HFF-Myc (cell line): ENCODE results near the gene COQ10B.
"Not testable (repeated sequence)": the region's sequence is repeated elsewhere in the genome, so short reads cannot be mapped to it uniquely, and the experiment has no call there.

Source experiments
- DNase-seq: peaks from one replicate; pipeline ENCODE4 v3.0.0-alpha.2; 2011; ENCODE audit warnings: low read depth; ENCODE audit errors: extremely low read depth
- H3K4me3 ChIP-seq: replicated peaks from 2 replicates; pipeline ENCODE4 v1.5.1; 2011; ENCODE audit warnings: low read depth, mild to moderate bottlenecking, control low read depth, low read length
- TF ChIP-seq, protein P1 (sequence below): IDR thresholded peaks from 2 replicates; pipeline ENCODE4 v1.5.1; 2012; ENCODE audit warnings: mild to moderate bottlenecking, low read depth, low read length, control low read depth; ENCODE audit errors: missing control alignments

COQ10B gene

DNA sequence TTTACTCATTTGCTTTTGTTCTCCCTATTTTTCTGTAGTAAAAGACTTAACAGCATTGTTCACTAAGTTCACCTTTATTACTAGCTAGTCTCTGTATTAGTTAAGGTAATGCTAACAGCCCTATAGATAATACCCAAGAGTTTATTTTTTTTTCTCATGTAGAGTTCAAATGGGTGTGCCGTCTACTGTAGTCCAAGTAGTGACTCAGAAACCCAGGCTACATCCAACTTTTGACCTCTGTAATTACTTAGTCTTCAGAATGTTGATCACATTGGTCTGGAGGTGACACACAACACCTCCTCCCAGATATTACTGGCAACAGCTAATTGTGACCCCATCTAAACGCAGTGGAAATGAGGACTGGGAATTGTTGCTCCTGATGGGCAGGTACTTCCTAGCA lies 7.7 kb downstream of the COQ10B start:
- no peak for DNase-seq
- TF ChIP-seq, protein P1, sequence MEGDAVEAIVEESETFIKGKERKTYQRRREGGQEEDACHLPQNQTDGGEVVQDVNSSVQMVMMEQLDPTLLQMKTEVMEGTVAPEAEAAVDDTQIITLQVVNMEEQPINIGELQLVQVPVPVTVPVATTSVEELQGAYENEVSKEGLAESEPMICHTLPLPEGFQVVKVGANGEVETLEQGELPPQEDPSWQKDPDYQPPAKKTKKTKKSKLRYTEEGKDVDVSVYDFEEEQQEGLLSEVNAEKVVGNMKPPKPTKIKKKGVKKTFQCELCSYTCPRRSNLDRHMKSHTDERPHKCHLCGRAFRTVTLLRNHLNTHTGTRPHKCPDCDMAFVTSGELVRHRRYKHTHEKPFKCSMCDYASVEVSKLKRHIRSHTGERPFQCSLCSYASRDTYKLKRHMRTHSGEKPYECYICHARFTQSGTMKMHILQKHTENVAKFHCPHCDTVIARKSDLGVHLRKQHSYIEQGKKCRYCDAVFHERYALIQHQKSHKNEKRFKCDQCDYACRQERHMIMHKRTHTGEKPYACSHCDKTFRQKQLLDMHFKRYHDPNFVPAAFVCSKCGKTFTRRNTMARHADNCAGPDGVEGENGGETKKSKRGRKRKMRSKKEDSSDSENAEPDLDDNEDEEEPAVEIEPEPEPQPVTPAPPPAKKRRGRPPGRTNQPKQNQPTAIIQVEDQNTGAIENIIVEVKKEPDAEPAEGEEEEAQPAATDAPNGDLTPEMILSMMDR, result no peak
- H3K4me3 ChIP-seq, result no peak overlapping the region

DNA sequence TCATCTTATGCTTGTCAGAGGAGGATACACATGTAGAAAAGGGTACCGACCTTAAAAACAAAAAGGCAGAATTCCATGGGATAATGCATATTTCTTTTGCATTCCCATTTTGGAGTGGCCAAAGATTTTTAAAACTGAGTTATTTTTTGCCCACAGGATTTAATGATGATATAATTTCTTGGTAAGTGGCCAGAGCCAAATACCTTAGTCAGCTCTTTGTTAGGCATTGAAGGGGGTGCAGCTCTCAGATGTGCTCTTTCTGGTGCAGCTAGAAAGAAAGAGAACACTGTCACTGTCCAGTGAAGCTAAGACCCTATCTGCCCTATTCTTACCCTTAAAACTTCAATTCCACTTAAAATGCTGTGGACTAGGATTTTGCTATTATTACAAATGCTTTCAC lies 10.8 kb downstream of the COQ10B start:
- H3K4me3 ChIP-seq, result no peak overlapping the region
- TF ChIP-seq, protein P1, result no peak

DNA sequence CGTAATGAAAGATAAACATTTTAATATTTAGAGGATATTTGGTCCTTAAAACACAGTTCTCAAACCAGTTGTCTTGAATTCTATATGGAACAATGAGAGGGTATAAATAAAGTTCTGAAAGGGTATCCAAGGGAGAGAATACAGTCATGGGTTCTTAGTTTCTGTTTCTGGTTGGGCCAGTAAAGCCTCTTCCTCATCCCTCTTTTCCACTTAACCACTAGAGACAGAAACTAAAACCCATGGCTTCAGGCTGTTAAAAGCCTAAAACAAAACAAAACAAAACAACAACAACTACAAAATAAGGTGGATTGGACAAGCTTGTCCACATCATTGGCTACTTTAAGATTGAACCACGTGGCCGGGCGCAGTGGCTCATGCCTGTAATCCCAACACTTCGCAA lies 18.8 kb downstream of the COQ10B start:
- H3K4me3 ChIP-seq, result no peak overlapping the region
- DNase-seq, result no peak
- TF ChIP-seq, protein P1, result no peak

More for the DNA sequence above, 10.8 kb downstream of the COQ10B start:
- DNase-seq, result no peak

DNA sequence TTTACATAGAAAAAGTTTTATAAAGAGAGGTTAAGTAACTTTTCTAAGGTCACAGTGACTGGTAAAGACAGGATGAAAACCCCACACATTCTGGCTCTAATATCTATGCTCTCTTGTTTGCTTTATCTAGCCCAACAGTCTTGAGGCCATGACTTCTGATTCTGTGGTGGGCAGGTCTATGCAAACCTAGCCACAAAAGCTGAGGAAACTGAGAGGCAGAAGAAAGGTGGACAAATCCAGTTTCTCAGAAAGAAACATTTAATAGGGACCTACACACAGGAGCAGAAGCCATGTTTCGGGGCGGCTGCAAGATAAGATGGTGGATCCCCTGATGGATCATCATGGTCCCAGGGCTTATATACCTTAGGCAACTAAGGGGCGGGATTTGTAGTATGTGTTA lies 24.4 kb downstream of the COQ10B start:
- no peak for DNase-seq
- H3K4me3 ChIP-seq, result no peak overlapping the region
- TF ChIP-seq, protein P1, result no peak

DNA sequence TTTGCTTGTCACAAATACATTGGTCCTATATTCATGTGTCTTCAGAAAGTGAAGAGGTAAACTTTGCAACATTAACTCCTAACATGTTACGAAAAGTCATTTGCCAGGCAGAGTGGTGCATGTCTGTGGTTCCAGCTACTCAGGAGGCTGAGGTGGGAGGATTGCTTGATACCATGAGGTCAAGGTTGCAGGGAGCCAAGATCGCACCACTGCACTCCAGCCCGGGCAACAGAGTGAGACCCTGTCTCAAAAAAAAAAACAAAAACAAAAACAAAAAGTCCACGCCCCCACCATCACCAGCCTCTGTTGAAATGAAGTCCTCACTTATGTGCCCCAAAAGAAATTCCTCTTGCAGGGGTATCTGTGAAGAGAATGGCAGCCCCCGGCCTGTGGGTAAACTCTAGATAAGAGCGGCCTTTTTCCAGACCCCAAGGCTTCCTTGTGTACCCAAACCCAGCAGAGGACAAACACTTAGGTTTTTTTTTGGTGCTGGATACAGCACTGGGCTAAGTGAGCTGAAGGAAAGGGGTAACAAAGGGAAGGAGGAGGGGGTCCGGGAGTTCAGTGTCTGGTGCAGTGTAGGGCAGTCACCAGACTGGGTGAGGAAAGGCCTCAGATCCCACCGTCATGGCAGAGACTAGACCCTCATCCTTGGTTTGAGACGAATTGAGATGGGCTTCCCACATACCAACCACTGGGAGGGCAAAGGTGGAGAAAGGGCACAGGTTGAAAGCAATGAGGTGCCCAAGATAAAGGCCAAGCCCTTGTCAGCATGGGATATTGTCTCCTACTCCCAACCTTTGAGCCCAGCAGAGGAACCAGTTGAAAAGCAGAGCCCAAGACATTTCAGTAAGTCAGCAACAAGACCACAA lies 27.0 kb downstream of the COQ10B start:
- DNase-seq, result no peak
- TF ChIP-seq, protein P1, result no peak
- no peak overlapping the region for H3K4me3 ChIP-seq

DNA sequence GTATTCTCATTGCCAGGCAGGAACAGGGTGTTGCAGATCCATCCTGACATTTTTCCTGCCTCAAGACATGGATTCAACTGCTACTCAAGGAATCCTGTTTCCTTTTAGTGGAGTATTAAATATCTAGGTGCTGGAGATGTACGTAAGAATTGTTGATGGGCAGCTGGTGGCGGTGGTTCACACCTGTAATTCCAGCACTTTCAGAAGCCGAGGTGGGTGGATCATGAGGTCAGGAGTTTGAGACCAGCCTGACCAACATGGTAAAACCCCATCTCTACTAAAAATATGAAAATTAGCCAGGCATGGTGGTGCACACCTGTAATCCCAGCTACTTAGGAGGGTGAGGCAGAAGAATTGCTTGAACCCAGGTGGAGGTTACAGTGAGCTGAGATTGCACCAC lies 30.9 kb downstream of the COQ10B start:
- H3K4me3 ChIP-seq, DNase-seq: not testable (repeated sequence)

DNA sequence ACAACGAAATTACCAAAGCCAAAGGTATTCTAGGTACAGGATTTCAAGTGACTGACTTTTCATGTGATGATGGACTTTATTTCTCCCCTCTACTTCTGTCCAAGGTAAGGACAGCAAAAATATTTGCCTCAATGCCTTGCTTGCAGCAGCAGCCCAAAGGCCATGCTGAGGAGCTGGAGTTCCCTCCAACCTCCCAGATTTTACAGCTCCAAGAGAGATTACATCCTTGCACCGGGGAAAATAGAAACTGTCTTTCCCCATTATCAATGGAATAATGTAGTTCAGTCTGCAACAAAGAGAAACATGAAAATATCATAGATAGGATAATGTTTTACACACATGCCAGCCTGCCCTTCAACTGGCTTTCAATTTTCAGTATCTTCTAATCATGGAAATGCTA lies 32.8 kb downstream of the COQ10B start:
- TF ChIP-seq, protein P1, result no peak
- no peak overlapping the region for H3K4me3 ChIP-seq
- DNase-seq, result no peak
